ENCODE data around the gene SLC35F3.
"Not testable (repeated sequence)": the region's sequence is repeated elsewhere in the genome, so short reads cannot be mapped to it uniquely, and the experiment has no call there.

- not testable (repeated sequence) for TF ChIP-seq POLR2A (IDR thresholded peaks at IDR 0.05)
- TF ChIP-seq, protein P1, sequence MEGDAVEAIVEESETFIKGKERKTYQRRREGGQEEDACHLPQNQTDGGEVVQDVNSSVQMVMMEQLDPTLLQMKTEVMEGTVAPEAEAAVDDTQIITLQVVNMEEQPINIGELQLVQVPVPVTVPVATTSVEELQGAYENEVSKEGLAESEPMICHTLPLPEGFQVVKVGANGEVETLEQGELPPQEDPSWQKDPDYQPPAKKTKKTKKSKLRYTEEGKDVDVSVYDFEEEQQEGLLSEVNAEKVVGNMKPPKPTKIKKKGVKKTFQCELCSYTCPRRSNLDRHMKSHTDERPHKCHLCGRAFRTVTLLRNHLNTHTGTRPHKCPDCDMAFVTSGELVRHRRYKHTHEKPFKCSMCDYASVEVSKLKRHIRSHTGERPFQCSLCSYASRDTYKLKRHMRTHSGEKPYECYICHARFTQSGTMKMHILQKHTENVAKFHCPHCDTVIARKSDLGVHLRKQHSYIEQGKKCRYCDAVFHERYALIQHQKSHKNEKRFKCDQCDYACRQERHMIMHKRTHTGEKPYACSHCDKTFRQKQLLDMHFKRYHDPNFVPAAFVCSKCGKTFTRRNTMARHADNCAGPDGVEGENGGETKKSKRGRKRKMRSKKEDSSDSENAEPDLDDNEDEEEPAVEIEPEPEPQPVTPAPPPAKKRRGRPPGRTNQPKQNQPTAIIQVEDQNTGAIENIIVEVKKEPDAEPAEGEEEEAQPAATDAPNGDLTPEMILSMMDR (IDR thresholded peaks at IDR 0.05) = not testable (repeated sequence)
Measured at GRCh38 chr1:234122571-234122970, 218.1 kb downstream of the SLC35F3 start.

Data from right lobe of liver (tissue), 4 donors.